Calu3 (cell line): Measurements from ENCODE around the gene PLCD1. TPM values are rescaled to one million over a fixed set of nuclear protein-coding genes. Genes with fewer than 3 reads are reported as not detected.
"Not testable (repeated sequence)": the region's sequence is repeated elsewhere in the genome, so short reads cannot be mapped to it uniquely, and the experiment has no call there.

Experiments used
- BruUV-seq: library from RNA; stranded (reverse); fragments of 400-500 nt; replicated peaks from 2 replicates; lab custom pipeline; 2021; lab: Mats Ljungman, UMichigan
- CTCF ChIA-PET: fragments of 300-600 bp; sonication (Branson Sonifier 250); formaldehyde crosslinking; loops from one replicate; lab custom pipeline; 2022; ENCODE audit warnings: antibody characterized with exemption; lab: Charles Lee
- DNase-seq: peaks from one replicate; pipeline ENCODE4 v3.0.0; 2022
- H3K27ac Mint-ChIP-seq: one replicate; pipeline ENCODE4 v1.8.0; 2022; ENCODE audit warnings: mixed read lengths; ENCODE audit not compliant: unreplicated experiment
- H3K27me3 Mint-ChIP-seq: one replicate; pipeline ENCODE4 v1.8.0; 2022; ENCODE audit warnings: mixed read lengths; ENCODE audit not compliant: unreplicated experiment
- H3K36me3 Mint-ChIP-seq: one replicate; pipeline ENCODE4 v1.8.0; 2022; ENCODE audit warnings: mild to moderate bottlenecking, moderate library complexity, mixed read lengths; ENCODE audit not compliant: insufficient read depth, unreplicated experiment
- H3K4me1 Mint-ChIP-seq: one replicate; pipeline ENCODE4 v1.8.0; 2022; ENCODE audit warnings: mild to moderate bottlenecking, low read depth, mixed read lengths; ENCODE audit not compliant: unreplicated experiment
- H3K4me3 Mint-ChIP-seq: one replicate; pipeline ENCODE4 v1.8.0; 2022; ENCODE audit warnings: mild to moderate bottlenecking, low read depth, moderate library complexity, mixed read lengths; ENCODE audit not compliant: unreplicated experiment
- H3K9me3 Mint-ChIP-seq: one replicate; pipeline ENCODE4 v1.8.0; 2022; ENCODE audit warnings: low read depth, mixed read lengths; ENCODE audit not compliant: unreplicated experiment
- CTCF ChIP-seq: fragments of 200-600 bp; IDR thresholded peaks from one replicate; pipeline ENCODE4 v1.8.0; 2022; ENCODE audit warnings: antibody characterized with exemption; ENCODE audit not compliant: unreplicated experiment
- intact Hi-C: fragments of 100-400 bp; cut with micrococcal nuclease; formaldehyde crosslinking; loops from one replicate; pipeline ENCODE4 v1.10.0; 2022; ENCODE audit not compliant: unreplicated experiment
- total RNA-seq: library from RNA; stranded (reverse); gene quantifications from 2 replicates; pipeline ENCODE4 v1.2.3, GENCODE V29; 2022

PLCD1 gene
- total RNA-seq, 1 experiment from 2014 or later: 9.8 TPM

DNA sequence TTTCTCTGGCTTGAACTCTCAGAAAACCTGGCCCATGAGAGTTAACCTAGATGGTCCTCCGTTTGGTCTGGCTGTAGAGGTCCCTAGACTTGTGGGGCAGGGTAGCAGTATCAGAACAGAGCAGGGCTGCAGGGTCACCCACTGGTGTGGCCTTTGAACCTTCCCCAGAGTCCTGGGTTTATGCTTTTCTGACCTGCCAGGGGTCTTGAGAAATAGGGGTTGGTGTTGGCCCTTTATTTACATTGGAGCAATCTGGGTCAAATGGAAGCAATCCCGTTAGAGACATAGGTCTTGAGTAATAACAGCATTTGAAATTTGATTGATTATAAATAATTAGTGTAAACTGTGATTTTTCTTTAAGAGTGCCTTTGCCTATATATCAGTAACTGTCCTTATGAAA lies 33.4 kb upstream of the PLCD1 start:
- peaks cover 26% of the 10 kb centered on the region for H3K27me3 Mint-ChIP-seq
- BruUV-seq: no TSS peak
- no peak overlapping the region for H3K27ac Mint-ChIP-seq

DNA sequence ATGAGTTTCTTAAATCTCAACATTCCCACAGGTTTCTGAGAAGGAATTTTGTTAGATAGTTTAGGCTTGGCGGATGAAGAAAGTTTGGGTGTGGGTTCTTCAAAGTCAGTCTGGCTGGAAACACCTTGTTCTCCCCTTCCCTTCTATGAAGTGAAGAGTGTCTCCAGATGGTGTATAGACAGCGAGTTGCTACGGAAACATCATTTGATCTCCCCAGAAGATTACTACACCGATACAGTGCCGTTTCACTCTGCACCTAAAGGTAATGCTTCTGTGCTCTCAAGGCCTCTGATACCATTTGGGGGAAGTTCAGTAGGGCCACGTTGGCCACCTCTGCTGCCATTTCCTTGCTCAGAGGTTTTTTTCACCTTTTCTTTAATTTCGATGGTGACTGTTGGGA lies 30.1 kb upstream of the PLCD1 start:
- CTCF ChIA-PET: no interaction called here

More for the DNA sequence above, 33.4 kb upstream of the PLCD1 start:
- H3K4me3 Mint-ChIP-seq: no peak overlapping the region
- no peak for DNase-seq
- H3K9me3 Mint-ChIP-seq: peaks cover 3% of the 10 kb centered on the region
- CTCF ChIA-PET: no interaction called here
- no peak for TF ChIP-seq CTCF
- H3K4me1 Mint-ChIP-seq: peaks cover 12% of the 10 kb centered on the region
- intact Hi-C loops: no loop called here
- no peaks in the 10 kb centered on the region for H3K36me3 Mint-ChIP-seq

GRCh38 chr3:38059148-38059547 lies 29.7 kb upstream of the PLCD1 start:
- no peak for TF ChIP-seq CTCF
- no peak for DNase-seq
- peaks cover 3% of the 10 kb centered on the region for H3K9me3 Mint-ChIP-seq
- no peak overlapping the region for H3K27ac Mint-ChIP-seq
- BruUV-seq: no TSS peak
- peaks cover 39% of the 10 kb centered on the region for H3K27me3 Mint-ChIP-seq
- CTCF ChIA-PET: no interaction called here
- H3K4me1 Mint-ChIP-seq: no peaks in the 10 kb centered on the region
- intact Hi-C loops: no loop called here
- H3K4me3 Mint-ChIP-seq: no peak overlapping the region
- no peaks in the 10 kb centered on the region for H3K36me3 Mint-ChIP-seq

More for the DNA sequence above, 30.1 kb upstream of the PLCD1 start:
- H3K27ac Mint-ChIP-seq: no peak overlapping the region
- H3K36me3 Mint-ChIP-seq: no peaks in the 10 kb centered on the region
- no peak overlapping the region for H3K4me3 Mint-ChIP-seq
- peaks cover 3% of the 10 kb centered on the region for H3K9me3 Mint-ChIP-seq
- H3K27me3 Mint-ChIP-seq: peaks cover 36% of the 10 kb centered on the region
- intact Hi-C loops: no loop called here
- DNase-seq: no peak
- H3K4me1 Mint-ChIP-seq: no peaks in the 10 kb centered on the region
- no TSS peak for BruUV-seq
- no peak for TF ChIP-seq CTCF

GRCh38 chr3:38054499-38055001 lies 25.1 kb upstream of the PLCD1 start:
- Mint-ChIP-seq H3K9me3 (no peaks in the 10 kb centered on the region), H3K27me3 (peaks cover 29% of the 10 kb centered on the region), H3K36me3 (no peaks in the 10 kb centered on the region), H3K4me1 (no peaks in the 10 kb centered on the region), H3K4me3 (no peak overlapping the region), H3K27ac (no peak overlapping the region)
- no TSS peak for BruUV-seq
- DNase-seq: no peak
- CTCF ChIA-PET: no interaction called here
- intact Hi-C loops: no loop called here
- no peak for TF ChIP-seq CTCF

GRCh38 chr3:38053813-38054498 lies 24.5 kb upstream of the PLCD1 start:
- H3K27ac Mint-ChIP-seq, intact Hi-C loops: not testable (repeated sequence)

DNA sequence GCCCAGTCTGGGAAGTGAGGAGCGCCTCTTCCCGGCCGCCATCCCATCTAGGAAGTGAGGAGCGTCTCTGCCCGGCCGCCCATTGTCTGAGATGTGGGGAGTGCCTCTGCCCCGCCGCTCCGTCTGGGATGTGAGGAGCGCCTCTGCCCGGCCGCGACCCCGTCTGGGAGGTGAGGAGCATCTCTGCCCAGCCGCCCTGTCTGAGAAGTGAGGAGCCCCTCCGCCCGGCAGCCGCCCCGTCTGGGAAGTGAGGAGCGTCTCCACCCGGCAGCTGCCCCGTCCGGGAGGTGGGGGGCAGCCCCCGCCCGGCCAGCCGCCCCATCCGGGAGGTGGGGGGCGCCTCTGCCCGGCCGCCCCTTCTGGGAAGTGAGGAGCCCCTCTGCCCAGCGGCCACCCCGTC lies 23.8 kb upstream of the PLCD1 start:
- DNase-seq, H3K4me3 Mint-ChIP-seq, H3K27ac Mint-ChIP-seq, BruUV-seq, CTCF ChIA-PET, H3K36me3 Mint-ChIP-seq, H3K4me1 Mint-ChIP-seq, intact Hi-C loops, H3K9me3 Mint-ChIP-seq: not testable (repeated sequence)
- peaks cover 29% of the 10 kb centered on the region for H3K27me3 Mint-ChIP-seq

More at GRCh38 chr3:38053813-38054498, 24.5 kb upstream of the PLCD1 start:
- H3K4me3 Mint-ChIP-seq, DNase-seq, H3K36me3 Mint-ChIP-seq, H3K9me3 Mint-ChIP-seq, CTCF ChIA-PET, BruUV-seq, H3K4me1 Mint-ChIP-seq: not testable (repeated sequence)
- peaks cover 29% of the 10 kb centered on the region for H3K27me3 Mint-ChIP-seq
